HG03108 (cell line): Measurements from ENCODE around the gene HIPK3.
"Not testable (repeated sequence)": the region's sequence is repeated elsewhere in the genome, so short reads cannot be mapped to it uniquely, and the experiment has no call there.

ENCODE experiments used
- ATAC-seq: cut with Tn5 transposase; IDR thresholded peaks from one replicate; pipeline ENCODE4 v1.9.1; 2021; ENCODE audit warnings: moderate library complexity; ENCODE audit not compliant: unreplicated experiment

The HIPK3 gene

GRCh38 chr11:33258631-33259205 is 1.5 kb downstream of the HIPK3 start:
- peak; percentile 18 for ATAC-seq

- ATAC-seq: no peak
Observed at GRCh38 chr11:33259869-33260268, 2.7 kb downstream of the HIPK3 start.

DNA sequence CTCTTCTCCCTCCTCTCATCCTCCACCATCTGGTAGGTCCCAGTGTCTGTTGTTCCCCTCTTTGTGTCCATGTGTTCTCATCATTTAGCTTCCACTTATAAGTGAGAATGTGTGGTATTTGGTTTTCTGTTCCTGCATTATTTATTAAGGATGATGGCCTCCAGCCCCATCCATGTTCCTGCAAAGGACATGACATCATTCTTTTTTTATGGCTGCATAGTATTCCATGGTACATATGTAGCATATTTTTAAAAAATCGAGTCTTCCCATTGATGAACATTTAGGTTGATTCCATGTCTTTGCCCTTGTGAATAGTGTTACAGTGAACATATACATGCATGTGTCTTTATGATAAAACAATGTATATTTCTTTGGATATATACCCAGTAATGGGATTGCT is 4.2 kb downstream of the HIPK3 start:
- ATAC-seq: not testable (repeated sequence)

GRCh38 chr11:33262011-33262645 is 4.9 kb downstream of the HIPK3 start:
- no peak for ATAC-seq

DNA sequence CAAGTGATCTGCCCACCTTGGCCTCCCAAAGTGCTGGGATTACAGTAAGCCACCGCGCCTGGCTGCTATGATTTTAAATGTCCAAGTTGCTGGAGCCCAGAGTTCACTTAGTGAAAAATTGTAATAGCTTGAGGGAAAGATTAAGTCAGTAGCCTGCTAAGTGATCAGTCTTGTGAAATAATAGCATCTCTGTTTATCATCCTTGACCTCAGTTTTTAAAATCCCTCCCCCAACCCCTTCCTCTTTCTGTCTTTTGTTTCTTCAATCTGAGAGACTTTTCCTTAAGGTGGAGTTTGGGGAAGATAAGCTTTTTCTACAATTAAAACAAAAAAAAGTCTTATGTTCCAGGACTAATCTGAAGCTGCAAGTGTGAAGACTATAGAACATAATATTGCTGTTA is 6.4 kb downstream of the HIPK3 start:
- ATAC-seq: no peak

DNA sequence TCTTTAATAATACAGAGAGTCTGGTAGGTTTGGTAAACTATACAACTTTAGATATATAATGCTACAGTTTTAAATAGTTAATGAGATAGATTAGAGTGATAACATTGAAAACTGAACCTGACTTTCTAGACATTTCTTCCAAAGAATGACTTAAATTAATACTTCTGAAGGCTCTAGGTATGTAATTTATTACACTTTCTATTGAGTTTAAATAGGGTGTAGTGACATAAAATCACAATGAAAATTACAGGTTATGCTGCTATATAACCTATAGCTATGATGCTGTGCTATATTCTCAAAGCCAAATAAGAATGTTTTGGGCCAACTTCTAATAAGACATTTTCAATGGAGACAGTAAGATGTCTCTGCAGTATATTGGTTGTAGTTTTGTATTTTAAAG is 7.7 kb downstream of the HIPK3 start:
- no peak for ATAC-seq

- no peak for ATAC-seq
Observed at GRCh38 chr11:33266393-33267215, 9.4 kb downstream of the HIPK3 start.

GRCh38 chr11:33268945-33269540 is 11.9 kb downstream of the HIPK3 start:
- no peak for ATAC-seq

GRCh38 chr11:33269822-33270221 is 12.6 kb downstream of the HIPK3 start:
- ATAC-seq: no peak

- no peak for ATAC-seq
Observed at GRCh38 chr11:33271059-33271458, 13.9 kb downstream of the HIPK3 start.

- no peak for ATAC-seq
Observed at GRCh38 chr11:33272338-33273107, 15.3 kb downstream of the HIPK3 start.

- ATAC-seq: no peak
Observed at GRCh38 chr11:33273656-33274055, 16.5 kb downstream of the HIPK3 start.

DNA sequence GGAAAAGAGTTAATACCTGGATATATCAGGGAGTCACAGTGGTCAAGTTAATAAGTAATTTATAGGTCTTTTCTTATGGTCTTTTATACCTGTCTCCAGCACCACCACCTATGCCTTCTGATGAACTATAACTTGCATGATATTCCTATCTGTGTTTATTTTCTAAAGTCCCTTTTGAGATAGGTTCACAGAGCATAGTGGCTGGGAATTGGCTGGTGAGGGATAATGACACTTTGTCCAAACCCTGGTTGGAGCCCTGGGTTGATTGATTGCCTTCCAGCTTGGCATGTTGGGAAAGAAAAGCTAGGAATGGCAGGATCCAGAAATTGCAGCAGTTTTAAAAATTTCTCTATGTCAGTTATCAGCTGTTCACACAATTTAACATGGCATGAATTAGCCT is 23.2 kb downstream of the HIPK3 start:
- no peak for ATAC-seq

DNA sequence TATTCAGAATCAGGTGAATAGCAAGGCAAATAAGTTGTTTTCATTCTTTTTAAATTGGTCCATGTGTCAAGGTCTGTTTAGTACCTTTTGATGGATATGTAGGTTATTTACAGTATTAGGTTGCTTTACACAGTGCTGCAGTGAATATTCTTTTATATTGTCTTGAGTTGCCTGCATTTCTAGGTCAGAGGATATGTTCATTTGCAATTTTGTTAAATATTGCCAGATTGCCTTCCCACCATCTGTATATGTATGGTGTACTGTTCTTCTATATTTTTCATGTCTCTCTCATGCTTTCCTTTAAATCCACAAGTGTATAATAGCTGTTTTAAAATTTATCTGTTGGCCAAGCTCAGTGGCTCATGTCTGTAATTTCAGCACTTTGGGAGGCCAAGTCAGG is 24.6 kb downstream of the HIPK3 start:
- ATAC-seq: no peak

DNA sequence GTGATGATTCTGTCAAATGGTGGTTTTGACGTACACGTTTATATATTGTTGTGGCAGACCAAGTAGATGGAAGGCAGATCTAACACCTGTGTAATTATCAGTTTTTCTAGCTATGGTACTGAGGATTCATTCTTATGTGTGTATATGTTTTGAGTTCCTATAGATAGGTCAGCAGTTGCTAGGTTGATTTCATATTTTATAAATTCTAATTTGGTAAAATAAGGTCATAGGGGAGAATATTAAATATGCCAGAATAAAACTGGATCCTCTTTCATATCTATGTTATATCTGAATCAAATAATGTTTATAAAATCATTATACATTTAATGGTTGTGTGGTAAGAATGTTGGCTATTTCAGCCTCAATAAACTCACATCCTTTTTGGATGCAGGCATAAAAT is 27.6 kb downstream of the HIPK3 start:
- ATAC-seq: no peak

DNA sequence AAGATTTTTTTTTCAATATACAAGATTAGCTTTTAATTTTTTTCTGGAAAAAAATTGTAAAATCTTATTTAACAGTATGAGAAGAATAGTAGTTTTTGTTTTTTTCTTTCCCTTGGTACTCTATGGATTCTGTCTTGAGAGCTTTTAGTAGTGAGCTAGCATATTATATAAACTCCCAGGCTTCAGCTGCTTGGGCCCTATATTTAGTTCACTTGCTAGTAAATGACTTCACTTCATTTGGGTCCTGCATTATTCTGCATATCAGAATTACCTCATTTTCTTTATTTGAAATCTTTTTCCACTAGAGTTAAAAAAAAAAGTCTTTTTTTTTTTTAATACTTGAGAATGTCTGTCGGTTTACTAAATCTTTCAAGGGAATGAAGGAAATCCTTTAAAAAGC is 33.1 kb downstream of the HIPK3 start:
- no peak for ATAC-seq

DNA sequence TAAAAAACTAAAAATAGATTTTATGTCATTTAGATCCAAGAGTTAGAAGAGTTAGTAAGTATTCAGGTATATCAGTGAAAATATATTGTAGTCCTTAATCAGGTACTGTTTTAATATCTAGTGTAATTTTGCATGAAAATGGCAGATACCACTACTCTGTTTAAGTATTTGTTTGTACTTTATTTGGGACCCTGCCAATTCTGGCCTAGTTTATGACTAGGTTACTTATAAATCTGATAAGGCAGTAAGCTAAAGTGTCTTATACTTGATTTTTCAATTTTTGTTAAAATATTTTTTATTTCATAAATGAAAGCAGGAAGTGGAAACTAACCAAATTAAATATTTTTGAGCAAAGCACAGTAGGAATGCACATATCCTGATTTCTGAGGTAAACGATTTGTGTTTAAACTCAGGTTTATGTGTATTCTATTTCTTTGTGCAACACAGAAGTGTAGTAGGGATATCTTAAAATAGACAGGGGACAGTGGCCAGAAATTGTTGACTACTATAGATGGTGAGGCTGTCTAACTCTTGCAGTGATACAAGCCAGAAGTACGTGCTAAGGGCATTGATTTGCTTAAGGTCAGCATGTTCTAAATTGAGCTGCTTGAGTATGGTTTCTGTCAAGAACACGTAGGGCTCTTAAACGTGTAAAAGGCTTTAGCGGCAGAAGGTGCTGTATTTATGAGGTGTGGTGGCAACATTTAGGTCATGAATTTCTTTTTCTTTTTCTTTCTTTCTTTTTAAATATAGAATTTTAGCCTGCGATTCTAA is 34.0 kb downstream of the HIPK3 start:
- ATAC-seq: peak; percentile 95

DNA sequence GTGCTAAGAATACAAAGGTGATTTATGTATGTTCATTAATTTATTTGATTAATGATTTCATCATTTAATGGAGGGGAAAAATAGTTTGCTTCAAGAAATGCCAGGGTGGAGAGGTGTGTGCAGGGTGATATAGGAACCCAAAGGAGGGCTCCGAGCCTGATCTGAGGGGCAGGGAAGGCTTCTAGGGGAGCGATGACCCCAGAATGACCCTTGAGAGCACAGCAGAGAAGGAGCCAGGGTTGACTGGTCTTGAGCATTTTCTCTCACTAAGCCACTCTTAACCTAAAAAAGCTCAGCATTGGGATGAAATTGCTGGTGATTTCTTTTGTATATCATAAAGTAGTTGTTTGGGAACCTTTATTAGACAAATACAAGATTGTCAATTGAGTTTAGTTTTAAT is 35.1 kb downstream of the HIPK3 start:
- no peak for ATAC-seq

GRCh38 chr11:33294224-33294623 is 37.0 kb downstream of the HIPK3 start:
- no peak for ATAC-seq

GRCh38 chr11:33294797-33295196 is 37.6 kb downstream of the HIPK3 start:
- no peak for ATAC-seq
